Osteoblast (primary cell): ENCODE measurements around the gene NOTO. TPM values are rescaled to one million over a fixed set of nuclear protein-coding genes. Genes with fewer than 3 reads are reported as not detected.

Source experiments
- DNase-seq: peaks from one replicate; pipeline ENCODE4 v3.0.0; 2011; ENCODE audit warnings: low spot score, mixed read lengths; ENCODE audit not compliant: insufficient read length; ENCODE audit errors: missing footprints
- H2AFZ ChIP-seq: 2 replicates; pipeline ENCODE4 v1.6.0; 2011; ENCODE audit warnings: mild to moderate bottlenecking, low read length
- H3K27ac ChIP-seq: 2 replicates; pipeline ENCODE4 v1.5.1; 2011; ENCODE audit warnings: mild to moderate bottlenecking, low read depth, low read length, moderate library complexity
- H3K27me3 ChIP-seq: 2 replicates; pipeline ENCODE4 v1.6.0; 2012; ENCODE audit warnings: mild to moderate bottlenecking, control low read depth, inconsistent platforms, low read length, moderate library complexity; ENCODE audit not compliant: insufficient read depth
- H3K36me3 ChIP-seq: 2 replicates; pipeline ENCODE4 v1.5.1; 2011; ENCODE audit warnings: mild to moderate bottlenecking, low read length, control low read depth, moderate library complexity; ENCODE audit not compliant: insufficient read depth
- H3K4me1 ChIP-seq: 2 replicates; pipeline ENCODE4 v1.5.1; 2011; ENCODE audit warnings: mild to moderate bottlenecking, low read length, control low read depth, moderate library complexity; ENCODE audit not compliant: insufficient read depth
- H3K4me2 ChIP-seq: 2 replicates; pipeline ENCODE4 v1.6.0; 2011; ENCODE audit warnings: mild to moderate bottlenecking, low read length; ENCODE audit not compliant: insufficient read depth
- H3K4me3 ChIP-seq: fragments of 200-600 bp; sonication (generic); 3 replicates; pipeline ENCODE4 v1.5.1; 2012; ENCODE audit warnings: mild to moderate bottlenecking, low read length, inconsistent platforms; ENCODE audit not compliant: insufficient read depth
- H3K79me2 ChIP-seq: 2 replicates; pipeline ENCODE4 v1.6.0; 2012; ENCODE audit warnings: mild to moderate bottlenecking, low read length, control low read depth, inconsistent platforms; ENCODE audit not compliant: insufficient read depth
- H3K9me3 ChIP-seq: 2 replicates; pipeline ENCODE4 v1.5.1; 2011; ENCODE audit warnings: low read depth, low read length, control low read depth
- H4K20me1 ChIP-seq: 2 replicates; pipeline ENCODE4 v1.6.0; 2012; ENCODE audit warnings: mild to moderate bottlenecking, low read length, control low read depth; ENCODE audit not compliant: insufficient read depth
- CTCF ChIP-seq: IDR thresholded peaks from 2 replicates; pipeline ENCODE4 v1.5.1; 2011; ENCODE audit warnings: mild to moderate bottlenecking, low read depth, low read length, moderate library complexity; ENCODE audit errors: extremely low read depth
- total RNA-seq: library from RNA; depleted of rRNA; stranded (reverse); fragments of >200 nt; gene quantifications from 2 replicates; pipeline ENCODE4 v1.2.3, GENCODE V29; 2012

NOTO gene
- total RNA-seq, 1 donor: not detected

- Histone ChIP-seq H3K36me3 (peaks cover 27% of the 10 kb centered on the region), H3K4me2 (no peak overlapping the region), H3K9me3 (no peaks in the 10 kb centered on the region), H3K27me3 (no peaks in the 10 kb centered on the region), H3K4me3 (no peak overlapping the region), H3K4me1 (no peaks in the 10 kb centered on the region), H2AFZ (no peak overlapping the region), H3K27ac (no peak overlapping the region), H4K20me1 (peaks cover 16% of the 10 kb centered on the region), H3K79me2 (no peaks in the 10 kb centered on the region)
- DNase-seq: peak; percentile 53
- no peak for TF ChIP-seq CTCF
Measured at GRCh38 chr2:73257021-73257420, 54.6 kb downstream of the NOTO start.

- TF ChIP-seq CTCF: no peak
- no peak overlapping the region for H3K4me2 ChIP-seq
- H3K4me3 ChIP-seq: no peak overlapping the region
- peak; percentile 64 for DNase-seq
- H3K79me2 ChIP-seq: no peaks in the 10 kb centered on the region
- H3K27me3 ChIP-seq: no peaks in the 10 kb centered on the region
- H2AFZ ChIP-seq: no peak overlapping the region
- H3K27ac ChIP-seq: no peak overlapping the region
- H3K4me1 ChIP-seq: no peaks in the 10 kb centered on the region
- H4K20me1 ChIP-seq: peaks cover 16% of the 10 kb centered on the region
- H3K36me3 ChIP-seq: peaks cover 23% of the 10 kb centered on the region
- H3K9me3 ChIP-seq: no peaks in the 10 kb centered on the region
Measured at GRCh38 chr2:73257425-73258125, 55.2 kb downstream of the NOTO start.

GRCh38 chr2:73258186-73258912 is 56.0 kb downstream of the NOTO start:
- Histone ChIP-seq H3K36me3 (peaks cover 16% of the 10 kb centered on the region), H3K27me3 (no peaks in the 10 kb centered on the region), H3K9me3 (no peaks in the 10 kb centered on the region), H3K79me2 (no peaks in the 10 kb centered on the region), H3K4me1 (no peaks in the 10 kb centered on the region), H3K4me2 (no peak overlapping the region), H2AFZ (no peak overlapping the region), H3K4me3 (no peak overlapping the region), H3K27ac (no peak overlapping the region), H4K20me1 (peaks cover 14% of the 10 kb centered on the region)
- TF ChIP-seq CTCF: no peak
- DNase-seq: peak; percentile 88

GRCh38 chr2:73258913-73259215 is 56.5 kb downstream of the NOTO start:
- TF ChIP-seq CTCF: no peak

More at GRCh38 chr2:73258913-73259215, 56.5 kb downstream of the NOTO start:
- H3K27ac ChIP-seq: no peak overlapping the region
- peaks cover 10% of the 10 kb centered on the region for H3K36me3 ChIP-seq
- H4K20me1 ChIP-seq: peaks cover 13% of the 10 kb centered on the region
- DNase-seq: no peak
- no peaks in the 10 kb centered on the region for H3K27me3 ChIP-seq
- H3K4me1 ChIP-seq: no peaks in the 10 kb centered on the region
- H3K9me3 ChIP-seq: no peaks in the 10 kb centered on the region
- no peak overlapping the region for H2AFZ ChIP-seq
- no peak overlapping the region for H3K4me2 ChIP-seq
- no peaks in the 10 kb centered on the region for H3K79me2 ChIP-seq
- no peak overlapping the region for H3K4me3 ChIP-seq
